HG02763 (cell line): ENCODE results near the gene FHIT.
"Not testable (repeated sequence)": the region's sequence is repeated elsewhere in the genome, so short reads cannot be mapped to it uniquely, and the experiment has no call there.

Experiments used
- ATAC-seq: cut with Tn5 transposase; IDR thresholded peaks from one replicate; pipeline ENCODE4 v1.9.1; 2021; ENCODE audit warnings: mild to moderate bottlenecking, moderate library complexity; ENCODE audit not compliant: unreplicated experiment

The FHIT gene

GRCh38 chr3:60742606-60743145 lies 508.6 kb downstream of the FHIT start:
- ATAC-seq: no peak

- no peak for ATAC-seq
These were observed 513.4 kb downstream of the FHIT start for GRCh38 chr3:60737633-60738399.

- ATAC-seq: no peak
These were observed 520.9 kb downstream of the FHIT start for GRCh38 chr3:60730371-60730770.

GRCh38 chr3:60729056-60729455 lies 522.2 kb downstream of the FHIT start:
- no peak for ATAC-seq

GRCh38 chr3:60728006-60728405 lies 523.2 kb downstream of the FHIT start:
- no peak for ATAC-seq

- ATAC-seq: no peak
These were observed 530.5 kb downstream of the FHIT start for GRCh38 chr3:60720736-60721135.

GRCh38 chr3:60716573-60716972 lies 534.7 kb downstream of the FHIT start:
- ATAC-seq: no peak

- no peak for ATAC-seq
These were observed 542.9 kb downstream of the FHIT start for GRCh38 chr3:60708191-60708975.

- no peak for ATAC-seq
These were observed 543.7 kb downstream of the FHIT start for GRCh38 chr3:60707452-60708020.

GRCh38 chr3:60703956-60704736 lies 547.1 kb downstream of the FHIT start:
- ATAC-seq: no peak

GRCh38 chr3:60703008-60703407 lies 548.2 kb downstream of the FHIT start:
- no peak for ATAC-seq

- ATAC-seq: no peak
These were observed 553.1 kb downstream of the FHIT start for GRCh38 chr3:60698117-60698516.

- ATAC-seq: no peak
These were observed 554.1 kb downstream of the FHIT start for GRCh38 chr3:60697132-60697531.

- ATAC-seq: no peak
These were observed 554.7 kb downstream of the FHIT start for GRCh38 chr3:60696428-60697125.

- no peak for ATAC-seq
These were observed 575.8 kb downstream of the FHIT start for GRCh38 chr3:60675424-60675823.

GRCh38 chr3:60674870-60675269 lies 576.4 kb downstream of the FHIT start:
- ATAC-seq: no peak

GRCh38 chr3:60673123-60673522 lies 578.1 kb downstream of the FHIT start:
- no peak for ATAC-seq

- not testable (repeated sequence) for ATAC-seq
These were observed 578.9 kb downstream of the FHIT start for GRCh38 chr3:60672337-60672736.

- no peak for ATAC-seq
These were observed 581.6 kb downstream of the FHIT start for GRCh38 chr3:60669636-60670035.

- no peak for ATAC-seq
These were observed 591.2 kb downstream of the FHIT start for GRCh38 chr3:60660026-60660425.
